GM21717 (cell line): ENCODE measurements around the gene SERPINA4.

Source experiments
- ATAC-seq: cut with Tn5 transposase; IDR thresholded peaks from one replicate; pipeline ENCODE4 v1.9.1; 2021; ENCODE audit warnings: mild to moderate bottlenecking, moderate library complexity; ENCODE audit not compliant: unreplicated experiment

Gene SERPINA4

DNA sequence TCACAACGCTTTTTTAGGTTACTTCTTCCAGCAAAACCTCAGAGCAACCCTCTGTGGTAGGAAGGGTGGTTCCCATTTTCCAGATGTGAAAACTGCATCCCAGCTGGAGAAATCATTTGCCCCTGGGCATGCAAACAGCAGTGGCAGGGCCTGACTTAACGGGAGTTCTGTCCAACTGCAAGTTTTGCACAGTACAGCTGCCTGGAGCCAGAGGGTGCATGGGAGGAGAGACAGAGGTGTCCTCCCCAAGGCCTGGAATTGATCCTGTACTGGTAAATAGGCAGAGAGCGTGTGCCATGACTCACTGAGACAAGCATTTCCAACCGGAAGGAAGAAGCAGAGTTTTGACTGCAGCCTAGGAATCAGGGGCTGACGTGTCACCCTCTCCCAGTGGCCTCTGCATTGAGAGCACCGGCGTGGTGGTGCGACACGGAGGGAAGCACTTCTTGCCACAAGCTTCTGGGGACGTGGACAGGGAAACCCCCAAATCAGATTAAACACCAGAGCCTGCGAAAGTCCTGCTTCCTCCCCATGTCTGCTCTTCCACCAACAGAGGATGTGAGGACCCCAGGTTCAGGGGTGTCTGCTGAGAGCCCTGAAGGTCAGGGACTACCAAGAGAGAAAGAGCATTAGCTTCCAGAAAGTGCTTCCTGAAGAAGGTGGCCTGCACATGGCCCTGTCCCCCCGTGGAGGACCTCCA lies 19.0 kb upstream of the SERPINA4 start:
- no peak for ATAC-seq

DNA sequence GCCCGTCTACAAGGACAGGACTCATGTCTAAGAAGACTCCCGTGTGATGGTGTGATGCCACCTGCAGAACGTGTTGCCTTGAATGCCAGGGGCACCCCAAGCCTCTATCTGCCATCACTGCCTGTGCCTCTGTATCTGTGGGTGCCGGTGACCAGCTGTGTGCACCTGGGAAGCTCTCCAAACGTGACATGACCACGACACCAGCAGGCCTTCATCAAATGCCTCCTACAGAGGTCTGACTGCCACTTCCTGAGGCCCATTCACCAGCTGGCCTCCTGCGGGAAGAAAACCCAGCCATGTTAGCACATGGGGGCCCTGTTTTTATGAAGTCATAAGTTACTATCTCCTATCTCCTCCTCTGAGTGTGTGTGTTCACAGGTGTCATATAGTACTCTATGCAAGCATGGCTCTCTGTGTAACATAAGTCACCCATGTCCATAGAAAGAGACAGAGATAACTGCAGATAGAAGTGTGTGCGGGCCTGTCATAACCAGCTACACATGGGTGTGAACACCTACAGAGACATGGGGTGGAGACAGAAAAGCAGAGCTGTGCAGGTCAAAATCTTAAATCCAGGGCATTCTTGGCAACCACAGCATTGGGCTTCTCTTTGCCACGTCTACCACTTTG lies 18.3 kb upstream of the SERPINA4 start:
- ATAC-seq = no peak

- ATAC-seq = no peak
Measured at GRCh38 chr14:94543449-94544124, 17.7 kb upstream of the SERPINA4 start.

DNA sequence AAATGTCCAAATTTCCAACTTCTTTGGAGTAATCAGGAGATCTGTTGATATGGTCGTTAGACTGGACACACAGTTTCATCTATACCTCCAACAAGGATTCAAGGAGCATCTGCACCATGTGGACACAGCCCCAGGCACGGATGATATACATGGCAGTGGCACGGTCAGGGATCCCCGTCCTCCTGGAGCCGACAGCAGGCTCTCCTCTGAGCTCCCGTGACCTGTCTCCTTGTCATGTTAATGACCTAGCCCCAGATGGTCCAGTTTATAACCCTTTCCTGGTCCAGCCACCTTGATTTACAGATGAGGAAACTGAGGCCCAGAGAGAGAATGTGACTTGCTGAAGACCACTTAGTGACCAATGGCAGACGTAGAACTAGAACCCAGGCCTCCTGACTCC lies 16.5 kb upstream of the SERPINA4 start:
- ATAC-seq = no peak

DNA sequence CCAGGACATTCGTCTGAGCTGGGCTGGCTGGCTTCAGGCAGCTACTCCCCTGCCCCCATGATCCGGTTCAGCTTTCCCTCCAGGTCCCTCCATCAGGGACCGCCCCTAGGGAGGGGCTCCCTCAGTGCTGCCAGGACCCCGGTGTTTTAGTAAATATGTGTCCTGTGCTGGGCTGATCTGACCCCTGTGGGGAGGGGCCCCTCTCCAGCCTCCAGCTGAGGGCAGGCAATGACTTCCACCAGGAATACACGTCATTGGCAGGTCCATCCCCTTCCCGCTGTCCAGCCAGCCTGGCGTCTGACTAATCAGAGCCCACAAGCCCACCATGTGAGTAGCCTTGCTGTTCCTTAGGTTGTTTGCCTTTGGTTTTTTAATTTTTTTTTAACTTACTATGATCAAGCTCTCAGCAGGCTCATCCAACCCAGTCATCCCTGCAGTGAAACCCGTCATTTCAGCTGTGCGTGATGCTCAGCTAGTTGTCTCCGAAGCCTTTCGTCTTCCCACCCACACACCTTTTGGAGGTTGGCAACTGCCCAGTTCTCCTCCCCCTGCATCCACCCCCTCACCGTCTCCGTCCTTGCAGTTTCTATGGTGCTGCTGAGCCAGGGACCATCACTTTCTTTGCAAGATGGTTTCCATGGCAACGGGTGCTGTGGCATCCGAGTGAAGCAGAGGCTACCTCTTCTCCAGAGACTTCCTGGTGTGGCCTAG lies 16.0 kb upstream of the SERPINA4 start:
- ATAC-seq = no peak

GRCh38 chr14:94547151-94547680 lies 14.0 kb upstream of the SERPINA4 start:
- no peak for ATAC-seq

DNA sequence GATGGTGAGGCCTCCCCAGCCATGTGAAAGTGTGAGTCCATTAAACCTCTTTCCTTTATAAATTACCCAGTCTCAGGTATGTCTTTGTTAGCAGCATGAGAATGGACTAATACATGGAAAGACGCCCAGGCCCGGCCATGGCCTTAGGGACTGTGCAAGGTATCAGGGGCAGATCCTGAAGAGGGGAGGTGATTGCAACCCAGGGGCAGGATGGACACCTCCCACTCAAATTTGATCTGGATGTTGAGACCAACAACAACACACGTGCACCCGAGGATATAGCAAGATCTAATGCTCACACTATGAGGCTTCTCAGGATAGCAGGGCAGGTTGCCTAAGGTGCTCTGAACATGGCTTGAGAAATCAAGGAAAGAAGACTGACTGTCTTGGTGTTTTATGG lies 13.5 kb upstream of the SERPINA4 start:
- ATAC-seq = no peak

DNA sequence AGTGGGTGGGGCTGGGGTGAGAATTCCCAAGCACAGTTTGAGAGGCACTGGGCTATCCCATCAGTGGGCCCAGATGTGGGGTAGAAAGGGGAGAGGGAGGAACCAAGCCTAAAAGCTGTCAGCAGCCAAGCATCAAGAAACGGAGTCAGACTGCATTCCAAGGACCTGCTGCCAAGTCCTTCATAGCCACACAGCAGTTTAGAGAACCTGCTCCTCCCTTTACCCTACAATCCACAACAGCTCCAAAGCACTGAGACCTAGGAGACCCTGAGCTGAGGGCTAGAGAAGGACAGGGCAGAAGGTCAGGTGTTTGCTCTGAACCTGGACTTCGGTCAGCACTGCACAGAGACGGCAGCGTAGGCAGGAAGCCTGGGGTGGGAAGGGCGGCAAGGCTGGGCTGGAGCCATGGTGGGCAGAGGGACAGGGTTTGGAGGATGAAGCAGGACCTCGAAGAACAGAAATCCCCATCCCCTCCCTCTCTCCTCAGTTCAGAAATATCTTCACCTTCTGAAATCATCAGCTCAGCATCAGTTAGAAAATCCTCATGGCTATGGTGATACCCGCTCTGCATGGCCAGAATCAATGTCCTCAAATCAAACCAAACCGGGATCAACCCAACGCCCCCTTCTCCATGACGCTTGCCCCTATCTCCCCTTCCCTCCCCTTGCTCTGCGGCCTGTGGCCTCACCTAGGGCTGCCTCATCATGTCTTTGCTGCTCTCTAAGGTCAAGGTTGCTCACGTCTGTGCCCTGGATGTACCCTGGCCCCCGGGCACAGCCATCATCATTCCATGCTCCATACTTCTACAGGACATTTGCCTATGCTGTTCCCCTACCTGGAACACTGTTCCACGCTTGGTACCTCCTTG lies 12.9 kb upstream of the SERPINA4 start:
- no peak for ATAC-seq

DNA sequence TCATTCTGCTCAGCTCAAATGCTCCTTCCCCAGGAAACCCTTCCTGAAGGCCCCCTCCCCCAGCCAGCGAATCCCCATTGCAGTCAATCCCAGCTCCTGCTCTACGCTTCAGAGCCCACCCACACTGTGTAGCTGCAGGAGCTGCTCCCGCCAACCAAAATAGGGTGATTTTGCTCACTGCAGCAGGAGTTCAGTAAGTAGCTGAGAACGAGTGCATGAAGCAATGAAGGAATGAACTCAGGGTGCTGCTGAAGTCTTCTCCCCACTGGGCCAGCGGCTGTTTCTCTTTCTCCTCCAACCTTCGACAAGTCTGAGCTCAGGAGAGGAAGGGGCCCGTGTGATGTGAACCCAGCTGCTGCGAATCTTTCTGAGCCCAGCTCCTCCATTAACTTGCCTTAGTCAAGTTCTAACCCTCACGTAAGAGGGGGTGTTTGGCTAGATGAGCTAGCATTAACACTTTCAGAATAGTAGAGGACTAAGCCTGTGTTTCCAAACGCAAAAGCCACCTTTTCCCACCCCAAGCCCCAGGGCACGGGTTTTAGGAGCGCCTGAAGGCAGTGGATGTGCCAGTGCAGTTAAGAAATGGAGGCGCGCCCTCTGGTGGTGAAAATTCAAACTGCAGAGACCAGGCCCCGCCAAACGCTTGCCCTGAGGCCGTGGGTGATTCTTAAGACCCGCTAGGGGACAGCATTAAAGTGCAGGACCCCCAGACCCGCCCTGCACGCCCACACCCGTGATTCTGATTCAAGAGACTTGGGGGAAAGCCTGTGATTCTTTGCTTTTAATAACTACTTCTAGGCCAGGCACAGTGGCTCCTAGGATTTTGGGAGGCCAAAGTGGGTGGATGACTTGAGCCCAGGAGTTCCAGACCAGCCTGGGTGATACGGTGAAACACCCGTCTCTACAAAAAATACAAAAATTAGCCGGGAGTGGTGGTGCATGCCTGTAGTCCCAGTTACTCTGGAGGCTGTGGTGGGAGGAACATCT lies 11.9 kb upstream of the SERPINA4 start:
- ATAC-seq = no peak

DNA sequence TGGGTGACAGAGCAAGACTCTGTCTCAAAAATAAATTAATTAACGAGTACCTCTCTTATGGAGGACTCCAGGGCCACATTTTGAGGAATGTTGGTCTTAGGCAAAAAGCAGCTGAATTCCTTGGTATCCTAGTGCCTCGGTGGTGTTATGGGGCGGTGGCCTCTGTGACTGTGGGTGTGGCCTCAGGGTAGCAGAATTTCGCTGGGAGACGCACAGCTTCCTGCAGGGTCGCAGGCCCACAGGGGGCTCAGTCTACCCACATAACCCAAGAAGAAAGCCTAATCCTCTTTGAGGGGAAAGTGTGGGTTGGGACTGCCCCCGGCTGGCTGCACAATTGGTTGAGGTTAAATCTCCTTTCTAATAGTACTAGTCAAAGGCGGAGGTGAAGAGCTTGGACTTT lies 11.2 kb upstream of the SERPINA4 start:
- ATAC-seq = no peak

- no peak for ATAC-seq
Measured at GRCh38 chr14:94555991-94556390, 5.3 kb upstream of the SERPINA4 start.

- ATAC-seq = no peak
Measured at GRCh38 chr14:94557327-94557726, 3.9 kb upstream of the SERPINA4 start.

- no peak for ATAC-seq
Measured at GRCh38 chr14:94558842-94559241, 2.4 kb upstream of the SERPINA4 start.

- ATAC-seq = no peak
Measured at GRCh38 chr14:94559638-94560290, 1.5 kb upstream of the SERPINA4 start.

DNA sequence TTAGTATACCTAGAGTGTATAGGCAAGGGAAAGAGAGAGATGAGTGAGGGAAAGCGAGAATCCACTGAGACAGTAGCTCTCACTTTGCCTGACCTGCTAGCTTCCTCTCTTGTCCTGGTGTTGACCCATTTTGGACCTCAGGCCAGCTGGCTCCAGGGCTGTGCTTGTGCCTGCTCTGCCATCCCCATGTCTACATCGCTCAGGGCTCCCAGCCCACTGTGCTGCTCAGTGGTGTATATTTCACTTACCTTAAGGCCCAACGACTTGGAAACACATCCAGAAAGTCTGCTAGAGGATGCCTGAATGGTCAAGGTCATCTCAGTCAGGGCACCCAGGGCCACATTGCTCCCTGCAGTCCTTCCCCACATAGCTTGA lies 964 bp upstream of the SERPINA4 start:
- no peak for ATAC-seq

GRCh38 chr14:94561656-94562010 lies 391 bp downstream of the SERPINA4 start:
- ATAC-seq = no peak

DNA sequence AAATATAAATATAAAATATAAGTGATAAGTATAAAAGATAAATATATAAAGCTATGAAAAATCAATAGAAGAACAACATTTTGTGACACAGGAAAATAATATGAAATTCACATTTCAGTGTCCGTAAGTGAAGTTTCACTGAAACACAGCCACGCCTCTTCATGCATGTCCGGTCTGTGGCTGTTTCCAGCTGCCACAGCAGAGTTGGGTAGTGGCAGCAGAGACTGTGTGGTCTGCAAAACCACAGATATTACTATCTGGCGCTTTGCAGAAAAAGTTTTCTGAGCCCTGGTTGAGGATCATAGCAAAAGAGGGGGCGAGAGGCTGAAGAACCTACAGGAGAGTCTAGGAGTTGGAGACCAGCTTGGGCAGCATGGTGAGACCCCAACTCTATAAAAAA lies 780 bp downstream of the SERPINA4 start:
- no peak for ATAC-seq

- no peak for ATAC-seq
Measured at GRCh38 chr14:94562941-94563883, 2.0 kb downstream of the SERPINA4 start.
